Sigmoid colon (tissue), 4 donors: ENCODE data around the gene MYO1H.

ENCODE experiments used
- EP300 ChIP-seq, 4 donors: sonication (generic); formaldehyde crosslinking; IDR thresholded peaks; one replicate each; pipeline ENCODE4 v1.6.1; 2017; ENCODE audit warnings: antibody characterized with exemption in 4 of 4
- POLR2A ChIP-seq, 2 donors: fragments of 450-650 bp; IDR thresholded peaks; one replicate each; pipeline ENCODE4 v1.6.1; 2016; ENCODE audit warnings: antibody characterized with exemption in 2 of 2, mild to moderate bottlenecking in 2 of 2, moderate library complexity in 2 of 2
- POLR2AphosphoS5 ChIP-seq, 4 donors: sonication (generic); formaldehyde crosslinking; IDR thresholded peaks; one replicate each; pipeline ENCODE4 v1.6.1; 2017; ENCODE audit warnings: antibody characterized with exemption in 4 of 4
- TF ChIP-seq, protein P1 (sequence below), 4 experiments: fragments of 450-650 bp in 3 of 4; fragments of 200-600 bp in 1 of 4; IDR thresholded peaks; one replicate each; pipeline ENCODE4 v1.5.1; 2016 to 2019; ENCODE audit warnings: antibody characterized with exemption in 4 of 4, mild to moderate bottlenecking in 3 of 4, moderate library complexity in 2 of 4

DNA sequence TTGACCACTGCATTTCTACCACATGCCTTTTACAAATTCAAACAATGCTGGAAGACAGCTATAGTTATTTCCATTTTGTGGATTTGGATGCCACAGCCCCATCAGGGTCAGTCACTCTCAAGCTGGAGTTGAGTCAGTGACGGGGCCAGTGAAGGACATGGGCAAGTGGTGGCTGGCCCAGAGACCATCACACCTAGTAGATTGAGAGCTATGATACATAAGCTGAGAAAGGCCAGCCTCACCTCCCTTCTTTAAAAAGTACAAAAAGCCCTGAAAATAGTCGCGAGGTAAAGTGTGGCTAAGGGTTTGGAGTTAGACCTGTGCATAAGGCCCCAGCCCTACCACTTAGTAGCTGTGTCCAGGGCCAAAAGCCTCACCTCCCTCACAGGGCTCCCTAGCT lies 125.3 kb downstream of the MYO1H start:
- TF ChIP-seq, protein P1, sequence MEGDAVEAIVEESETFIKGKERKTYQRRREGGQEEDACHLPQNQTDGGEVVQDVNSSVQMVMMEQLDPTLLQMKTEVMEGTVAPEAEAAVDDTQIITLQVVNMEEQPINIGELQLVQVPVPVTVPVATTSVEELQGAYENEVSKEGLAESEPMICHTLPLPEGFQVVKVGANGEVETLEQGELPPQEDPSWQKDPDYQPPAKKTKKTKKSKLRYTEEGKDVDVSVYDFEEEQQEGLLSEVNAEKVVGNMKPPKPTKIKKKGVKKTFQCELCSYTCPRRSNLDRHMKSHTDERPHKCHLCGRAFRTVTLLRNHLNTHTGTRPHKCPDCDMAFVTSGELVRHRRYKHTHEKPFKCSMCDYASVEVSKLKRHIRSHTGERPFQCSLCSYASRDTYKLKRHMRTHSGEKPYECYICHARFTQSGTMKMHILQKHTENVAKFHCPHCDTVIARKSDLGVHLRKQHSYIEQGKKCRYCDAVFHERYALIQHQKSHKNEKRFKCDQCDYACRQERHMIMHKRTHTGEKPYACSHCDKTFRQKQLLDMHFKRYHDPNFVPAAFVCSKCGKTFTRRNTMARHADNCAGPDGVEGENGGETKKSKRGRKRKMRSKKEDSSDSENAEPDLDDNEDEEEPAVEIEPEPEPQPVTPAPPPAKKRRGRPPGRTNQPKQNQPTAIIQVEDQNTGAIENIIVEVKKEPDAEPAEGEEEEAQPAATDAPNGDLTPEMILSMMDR (IDR thresholded peaks at IDR 0.05): no peak
- TF ChIP-seq POLR2AphosphoS5 (IDR thresholded peaks at IDR 0.05): no peak
- TF ChIP-seq POLR2A (IDR thresholded peaks at IDR 0.05): no peak
- no peak for TF ChIP-seq EP300 (IDR thresholded peaks at IDR 0.05)
